ENCODE data around the gene FCRL5. TPM values are rescaled to one million over a fixed set of nuclear protein-coding genes. Genes with fewer than 3 reads are reported as not detected.

Gene FCRL5
- total and polyA plus RNA-seq, 2 donors from 2014 or later (not counting 2 experiments from before 2014, with no cell fraction given), result not detected

Other genes with a start within 250 kb of the FCRL5 start
- gene FCRL4, start 45.6 kb upstream of the FCRL5 start, total RNA-seq, result not detected in 2 replicates
- not detected in 2 replicates for gene FCRL4, start 45.6 kb upstream of the FCRL5 start, polyA plus RNA-seq
- not detected in 2 replicates for gene FCRL3, start 148.3 kb upstream of the FCRL5 start, total RNA-seq
- not detected in 2 replicates for gene FCRL3, start 148.3 kb upstream of the FCRL5 start, polyA plus RNA-seq
- gene FCRL2, start 224.6 kb upstream of the FCRL5 start, total RNA-seq, result not detected in 2 replicates
- not detected in 2 replicates for gene FCRL2, start 224.6 kb upstream of the FCRL5 start, polyA plus RNA-seq